ENCODE measurements around the gene SHISA9.

DNA sequence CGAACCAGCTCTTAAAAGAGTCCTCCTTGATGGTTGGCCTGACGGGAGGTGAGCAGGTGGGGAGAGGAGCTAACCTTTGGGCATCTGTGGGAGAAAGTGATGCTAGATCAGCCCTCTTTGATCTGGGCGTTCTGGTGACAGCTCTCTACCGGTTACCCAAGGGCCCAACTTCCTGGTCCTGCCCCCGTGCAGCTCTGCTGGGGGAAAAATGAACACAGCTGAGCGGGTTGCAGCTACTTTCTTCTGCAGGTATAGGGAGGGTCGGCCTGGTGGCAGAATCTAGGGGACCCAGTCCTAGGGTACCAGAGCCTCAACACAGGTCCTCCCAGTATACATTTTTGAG lies 2.9 kb downstream of the SHISA9 start:
- TF ChIP-seq, protein P1, sequence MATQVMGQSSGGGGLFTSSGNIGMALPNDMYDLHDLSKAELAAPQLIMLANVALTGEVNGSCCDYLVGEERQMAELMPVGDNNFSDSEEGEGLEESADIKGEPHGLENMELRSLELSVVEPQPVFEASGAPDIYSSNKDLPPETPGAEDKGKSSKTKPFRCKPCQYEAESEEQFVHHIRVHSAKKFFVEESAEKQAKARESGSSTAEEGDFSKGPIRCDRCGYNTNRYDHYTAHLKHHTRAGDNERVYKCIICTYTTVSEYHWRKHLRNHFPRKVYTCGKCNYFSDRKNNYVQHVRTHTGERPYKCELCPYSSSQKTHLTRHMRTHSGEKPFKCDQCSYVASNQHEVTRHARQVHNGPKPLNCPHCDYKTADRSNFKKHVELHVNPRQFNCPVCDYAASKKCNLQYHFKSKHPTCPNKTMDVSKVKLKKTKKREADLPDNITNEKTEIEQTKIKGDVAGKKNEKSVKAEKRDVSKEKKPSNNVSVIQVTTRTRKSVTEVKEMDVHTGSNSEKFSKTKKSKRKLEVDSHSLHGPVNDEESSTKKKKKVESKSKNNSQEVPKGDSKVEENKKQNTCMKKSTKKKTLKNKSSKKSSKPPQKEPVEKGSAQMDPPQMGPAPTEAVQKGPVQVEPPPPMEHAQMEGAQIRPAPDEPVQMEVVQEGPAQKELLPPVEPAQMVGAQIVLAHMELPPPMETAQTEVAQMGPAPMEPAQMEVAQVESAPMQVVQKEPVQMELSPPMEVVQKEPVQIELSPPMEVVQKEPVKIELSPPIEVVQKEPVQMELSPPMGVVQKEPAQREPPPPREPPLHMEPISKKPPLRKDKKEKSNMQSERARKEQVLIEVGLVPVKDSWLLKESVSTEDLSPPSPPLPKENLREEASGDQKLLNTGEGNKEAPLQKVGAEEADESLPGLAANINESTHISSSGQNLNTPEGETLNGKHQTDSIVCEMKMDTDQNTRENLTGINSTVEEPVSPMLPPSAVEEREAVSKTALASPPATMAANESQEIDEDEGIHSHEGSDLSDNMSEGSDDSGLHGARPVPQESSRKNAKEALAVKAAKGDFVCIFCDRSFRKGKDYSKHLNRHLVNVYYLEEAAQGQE (IDR thresholded peaks at IDR 0.05; ENCODE audit: insufficient replicate concordance, low read depth), result no peak
- TF ChIP-seq, protein P2, sequence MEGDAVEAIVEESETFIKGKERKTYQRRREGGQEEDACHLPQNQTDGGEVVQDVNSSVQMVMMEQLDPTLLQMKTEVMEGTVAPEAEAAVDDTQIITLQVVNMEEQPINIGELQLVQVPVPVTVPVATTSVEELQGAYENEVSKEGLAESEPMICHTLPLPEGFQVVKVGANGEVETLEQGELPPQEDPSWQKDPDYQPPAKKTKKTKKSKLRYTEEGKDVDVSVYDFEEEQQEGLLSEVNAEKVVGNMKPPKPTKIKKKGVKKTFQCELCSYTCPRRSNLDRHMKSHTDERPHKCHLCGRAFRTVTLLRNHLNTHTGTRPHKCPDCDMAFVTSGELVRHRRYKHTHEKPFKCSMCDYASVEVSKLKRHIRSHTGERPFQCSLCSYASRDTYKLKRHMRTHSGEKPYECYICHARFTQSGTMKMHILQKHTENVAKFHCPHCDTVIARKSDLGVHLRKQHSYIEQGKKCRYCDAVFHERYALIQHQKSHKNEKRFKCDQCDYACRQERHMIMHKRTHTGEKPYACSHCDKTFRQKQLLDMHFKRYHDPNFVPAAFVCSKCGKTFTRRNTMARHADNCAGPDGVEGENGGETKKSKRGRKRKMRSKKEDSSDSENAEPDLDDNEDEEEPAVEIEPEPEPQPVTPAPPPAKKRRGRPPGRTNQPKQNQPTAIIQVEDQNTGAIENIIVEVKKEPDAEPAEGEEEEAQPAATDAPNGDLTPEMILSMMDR (IDR thresholded peaks at IDR 0.05; ENCODE audit: insufficient read depth, low read length), result no peak
- TF ChIP-seq GABPA (IDR thresholded peaks at IDR 0.05; ENCODE audit: low read depth), result no peak
- no peak for TF ChIP-seq POLR2AphosphoS5 (IDR thresholded peaks at IDR 0.05; ENCODE audit: low read depth)

Measured in HL-60 (cell line).